SIG-M5 treated with dmso at 0.1 percent for 504 hours (cell line): Measurements from ENCODE around the gene TBPL1.
"Not testable (repeated sequence)": the region's sequence is repeated elsewhere in the genome, so short reads cannot be mapped to it uniquely, and the experiment has no call there.

ENCODE experiments used
- DNase-seq: peaks from one replicate; lab custom pipeline; 2025; ENCODE audit not compliant: unreplicated experiment; lab: John Stamatoyannopoulos, UW

TBPL1 gene

DNA sequence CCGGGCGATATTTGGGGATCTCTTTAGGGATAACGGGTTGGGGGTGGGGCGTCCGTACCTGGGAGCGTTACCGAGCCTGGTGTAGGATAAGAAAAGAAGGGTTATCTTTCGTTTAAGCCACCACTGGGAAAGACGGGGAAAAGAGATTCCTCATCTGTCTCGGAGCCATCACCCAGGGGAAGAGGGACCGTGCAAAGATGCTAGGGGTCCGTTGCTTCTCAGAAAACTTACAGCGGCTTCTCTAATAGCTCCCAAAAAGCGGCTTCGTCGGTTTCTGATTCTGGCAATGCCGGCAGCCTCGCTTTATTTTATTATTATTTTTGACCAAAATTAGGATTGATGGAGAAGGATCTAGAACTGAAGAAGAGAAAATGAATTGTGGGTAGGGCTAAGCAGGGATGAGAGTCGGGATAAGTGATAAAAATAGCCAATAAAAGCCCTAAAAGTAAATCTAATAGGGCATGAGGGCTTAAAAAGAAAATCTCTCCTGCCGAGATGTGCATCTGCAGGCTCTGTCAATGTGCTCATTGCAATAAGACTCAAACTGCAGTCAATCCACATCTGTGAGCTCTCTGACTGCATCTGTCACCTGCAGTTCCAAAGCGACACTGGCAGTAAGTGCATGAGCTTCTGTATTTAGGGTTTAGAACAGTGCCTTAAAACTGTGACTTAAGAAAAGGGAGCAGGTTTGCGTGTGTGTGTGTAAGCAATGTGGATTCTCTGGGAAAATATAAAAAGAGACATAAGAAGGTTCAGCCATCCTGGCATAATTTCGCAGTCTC, 801 bp downstream of the TBPL1 start:
- DNase-seq, result no peak

DNA sequence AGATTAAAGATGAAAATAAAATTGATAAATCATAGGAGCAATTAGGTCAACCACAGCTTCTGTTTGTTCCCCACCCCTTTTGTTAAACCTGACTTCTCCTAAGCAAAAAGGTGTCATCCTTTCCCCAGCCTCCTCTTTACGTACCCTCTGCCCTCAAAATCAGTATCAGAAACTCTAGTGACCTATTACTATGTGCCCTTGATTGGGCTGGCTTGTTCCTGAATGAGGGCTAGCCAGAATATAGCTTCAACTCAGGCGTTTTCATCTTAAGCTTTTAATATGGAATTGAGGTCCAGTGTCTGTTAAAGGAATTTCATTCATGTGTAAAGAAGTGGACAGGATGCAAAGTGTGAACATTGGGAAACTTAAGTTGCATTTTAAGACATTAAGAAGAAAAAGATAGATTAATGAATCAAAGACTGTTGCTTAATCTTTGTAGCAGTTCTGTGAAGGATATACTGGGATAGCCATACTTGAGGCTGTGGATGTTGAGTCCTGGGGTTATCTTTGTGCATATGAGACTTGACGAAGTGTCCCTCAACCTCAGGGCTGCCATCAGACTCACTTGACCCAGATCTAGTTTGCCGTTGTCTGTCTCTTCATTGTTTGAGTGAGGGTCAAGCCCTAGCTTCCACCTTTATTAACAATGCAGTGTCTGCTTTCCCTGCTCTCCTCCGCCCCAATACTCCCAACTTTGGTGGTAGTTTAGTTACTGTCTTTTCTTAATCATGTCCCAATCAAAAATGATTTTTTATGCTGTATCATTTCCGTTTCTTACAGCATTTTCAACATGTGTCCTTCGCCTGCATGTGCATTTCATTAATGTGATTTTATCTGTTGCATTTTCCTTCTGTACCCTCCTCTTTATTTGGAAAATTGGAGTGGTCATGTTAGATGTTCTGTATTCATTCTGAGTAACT, 1.9 kb downstream of the TBPL1 start:
- DNase-seq, result no peak

DNA sequence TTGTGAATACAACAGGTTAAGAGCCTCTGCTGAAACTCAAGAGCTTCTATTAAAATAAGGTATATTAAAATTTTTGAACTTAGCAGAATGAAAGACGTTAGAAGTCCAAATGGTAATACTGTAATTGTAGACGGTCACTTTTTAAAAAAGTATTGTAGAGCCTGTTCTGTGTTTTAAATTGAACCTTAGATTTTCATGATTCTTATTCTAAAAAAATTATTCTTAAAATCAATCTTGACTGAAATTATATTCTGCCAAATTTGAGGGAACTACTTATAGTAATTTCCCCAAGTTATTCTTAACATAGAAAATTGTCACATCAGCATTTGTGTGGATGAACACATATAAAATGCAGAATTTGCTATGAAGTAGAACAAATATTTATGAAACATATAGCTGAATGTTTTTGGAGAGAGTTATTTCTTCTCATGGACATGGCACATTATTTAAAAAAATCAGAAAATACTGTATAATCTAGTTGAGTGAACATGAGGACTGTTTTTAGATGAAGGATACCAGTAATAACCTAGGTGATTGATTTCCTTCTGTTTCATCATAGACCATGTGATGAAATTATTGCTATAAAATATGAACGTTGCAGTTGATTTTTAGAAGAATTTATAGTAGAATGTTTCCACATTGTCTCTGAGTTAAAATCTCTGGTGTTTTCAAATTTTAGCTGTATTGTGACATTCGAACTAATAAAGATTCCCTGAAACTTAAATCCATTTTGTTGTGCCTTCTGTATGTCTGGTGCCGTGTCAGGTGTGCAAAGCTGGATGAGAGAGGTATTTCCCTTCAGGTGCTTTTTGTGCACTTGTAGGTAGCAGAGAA, 2.8 kb downstream of the TBPL1 start:
- DNase-seq, result no peak

GRCh38 chr6:133956416-133957049, 3.5 kb downstream of the TBPL1 start:
- DNase-seq, result no peak

GRCh38 chr6:133957227-133957626, 4.2 kb downstream of the TBPL1 start:
- DNase-seq, result no peak

DNA sequence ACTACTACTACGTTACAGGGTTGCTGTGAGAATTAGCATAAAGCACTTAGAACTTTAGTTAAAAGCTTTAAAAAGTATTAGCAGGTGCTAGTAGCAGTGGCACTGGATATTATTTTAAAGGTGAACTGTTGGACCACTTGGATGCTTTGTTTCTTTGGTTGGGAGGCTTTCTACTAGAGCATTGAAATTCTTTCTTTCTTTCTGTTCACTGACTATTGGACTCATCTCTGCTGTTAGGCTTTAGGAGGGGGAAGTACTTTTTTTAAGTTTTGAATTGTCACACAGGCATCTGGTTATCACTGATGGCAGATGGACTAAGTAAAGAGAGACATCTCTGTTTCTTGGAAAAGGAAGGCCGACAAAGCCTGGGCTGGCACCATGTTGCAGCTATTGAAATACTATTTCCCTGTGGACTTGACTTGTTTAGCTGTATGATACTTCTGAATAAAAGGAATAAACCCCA, 4.8 kb downstream of the TBPL1 start:
- no peak for DNase-seq

- no peak for DNase-seq
Observed at GRCh38 chr6:133958791-133959190, 5.8 kb downstream of the TBPL1 start.

DNA sequence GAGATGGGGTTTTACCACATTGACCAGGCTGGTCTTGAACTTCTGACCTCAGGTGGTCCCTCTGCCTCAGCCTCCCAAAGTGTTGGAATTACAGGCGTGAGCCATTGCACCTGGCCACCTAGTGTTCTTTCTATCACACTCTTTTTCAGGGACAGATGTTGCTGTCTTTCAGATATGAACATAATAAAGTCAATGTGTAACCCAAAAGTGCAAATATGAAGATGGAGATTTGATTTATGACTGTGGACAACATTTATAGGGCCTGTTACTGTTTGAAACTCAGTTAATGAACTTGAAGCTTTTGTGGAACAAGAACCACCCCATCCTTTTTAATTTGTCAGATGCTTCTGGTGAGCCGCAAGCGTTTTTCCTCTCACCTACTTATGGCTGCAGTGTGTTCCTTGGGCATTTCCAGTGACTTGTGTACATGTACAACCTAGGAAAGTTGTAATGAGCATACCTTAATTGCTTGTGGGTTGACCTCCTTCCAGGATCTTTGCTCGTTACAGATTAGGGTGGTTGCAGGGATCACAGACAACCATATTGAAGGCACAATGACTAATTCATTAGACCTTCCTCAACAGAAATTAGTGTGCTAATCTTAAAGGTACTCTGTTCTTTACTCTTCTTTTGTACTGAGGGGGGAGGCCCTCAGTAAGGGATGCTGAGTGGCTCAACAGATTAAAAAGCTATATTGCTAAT, 6.8 kb downstream of the TBPL1 start:
- no peak for DNase-seq

DNA sequence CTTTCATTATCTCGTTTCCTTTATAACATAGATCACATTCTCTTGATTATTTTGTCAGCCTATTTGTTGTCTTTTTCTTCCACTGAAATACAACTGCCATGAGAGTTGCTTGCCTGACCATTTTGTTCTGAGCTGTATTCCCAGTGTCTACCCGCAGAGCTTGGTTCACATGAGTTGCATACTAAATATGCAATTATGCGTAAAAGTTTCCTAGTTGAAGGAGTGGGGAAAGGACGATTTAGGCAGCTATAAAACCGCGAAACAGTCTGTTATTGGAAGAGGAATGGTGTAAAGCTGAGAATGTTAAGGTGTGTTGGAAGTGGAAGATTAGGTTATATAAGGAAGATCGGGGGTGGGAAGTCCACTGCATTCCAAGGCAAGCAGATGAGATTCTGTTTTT, 8.8 kb downstream of the TBPL1 start:
- DNase-seq, result no peak

DNA sequence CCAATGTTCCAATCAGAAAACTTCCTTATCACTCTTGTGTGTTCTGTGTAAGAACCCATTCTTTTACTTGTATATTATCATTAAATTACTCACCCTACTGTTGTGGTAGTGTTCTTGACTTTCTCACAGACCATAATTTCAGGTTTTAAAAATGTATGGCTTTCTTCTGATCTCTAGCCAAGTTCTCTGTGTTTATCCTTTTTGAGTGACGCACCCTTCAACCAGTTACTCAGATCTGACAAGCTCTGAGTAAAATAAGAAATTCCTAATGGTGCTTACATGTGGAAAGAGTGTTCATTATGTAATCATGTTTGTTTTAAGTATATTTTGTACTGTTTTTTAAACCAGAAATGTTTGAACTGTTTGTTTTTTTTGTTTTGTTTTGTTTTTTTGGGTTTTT, 11.0 kb downstream of the TBPL1 start:
- DNase-seq, result no peak

DNA sequence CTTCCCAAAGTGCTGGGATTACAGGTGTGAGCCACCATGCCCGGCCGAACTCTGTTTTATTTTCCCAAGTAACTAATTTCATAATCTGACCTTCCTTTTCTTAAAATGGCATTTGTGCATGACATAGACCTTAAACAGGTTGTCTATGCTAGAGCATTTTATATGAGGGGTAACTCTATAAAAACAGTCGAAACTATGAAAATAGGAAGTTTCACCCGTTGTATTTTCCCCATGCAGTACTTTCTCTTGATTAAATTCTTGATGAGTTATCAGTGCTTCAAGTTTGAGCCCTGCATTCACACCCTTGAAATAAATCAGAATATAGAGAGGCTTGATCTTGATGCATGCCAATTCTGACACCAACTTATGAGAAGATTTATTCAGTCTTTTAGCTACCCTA, 11.7 kb downstream of the TBPL1 start:
- DNase-seq, result no peak

DNA sequence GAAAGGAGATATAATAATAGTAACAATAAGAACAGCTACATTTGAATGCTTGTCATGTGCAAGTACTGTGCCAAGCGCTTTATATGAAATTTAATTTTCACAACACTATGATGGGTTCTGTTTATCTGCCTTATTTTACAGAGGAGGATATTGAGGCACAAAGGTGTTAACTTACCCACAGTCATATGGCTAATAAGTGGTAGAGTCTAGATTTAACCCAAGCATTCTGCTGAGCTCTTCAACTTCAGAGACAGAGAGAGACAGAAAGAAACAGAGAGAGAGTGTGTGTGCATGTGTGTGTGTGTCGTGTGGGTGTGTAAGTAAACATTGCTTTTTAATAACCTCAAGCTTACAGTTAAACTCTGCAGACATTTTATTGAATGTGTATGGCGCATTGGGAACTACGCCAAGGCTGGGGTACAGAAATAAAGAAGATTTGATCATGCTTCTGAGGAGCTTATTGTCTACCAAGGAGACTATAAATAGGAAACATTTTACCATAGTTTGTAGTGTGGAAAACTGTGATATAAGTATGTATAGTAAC, 12.9 kb downstream of the TBPL1 start:
- no peak for DNase-seq

- no peak for DNase-seq
Observed at GRCh38 chr6:133966654-133967329, 13.8 kb downstream of the TBPL1 start.

DNA sequence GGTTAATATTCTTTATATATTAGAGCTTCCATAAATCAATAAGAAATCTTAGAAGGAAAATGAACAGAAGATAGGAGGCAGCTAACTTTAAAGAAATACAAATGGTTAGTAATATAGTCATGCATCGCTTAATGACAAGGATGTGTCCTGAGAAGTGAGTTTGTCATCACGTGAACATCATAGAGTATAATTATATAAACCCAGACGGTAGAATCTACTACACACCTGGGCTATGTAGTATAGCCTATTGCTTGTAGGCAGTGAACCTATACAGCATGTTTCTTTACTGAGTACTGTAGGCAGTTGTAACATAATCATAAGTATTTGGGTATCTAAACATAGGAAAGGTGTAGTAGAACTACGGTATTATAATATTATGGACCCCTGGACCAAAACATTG, 14.3 kb downstream of the TBPL1 start:
- no peak for DNase-seq

GRCh38 chr6:133967835-133968234, 14.8 kb downstream of the TBPL1 start:
- not testable (repeated sequence) for DNase-seq

DNA sequence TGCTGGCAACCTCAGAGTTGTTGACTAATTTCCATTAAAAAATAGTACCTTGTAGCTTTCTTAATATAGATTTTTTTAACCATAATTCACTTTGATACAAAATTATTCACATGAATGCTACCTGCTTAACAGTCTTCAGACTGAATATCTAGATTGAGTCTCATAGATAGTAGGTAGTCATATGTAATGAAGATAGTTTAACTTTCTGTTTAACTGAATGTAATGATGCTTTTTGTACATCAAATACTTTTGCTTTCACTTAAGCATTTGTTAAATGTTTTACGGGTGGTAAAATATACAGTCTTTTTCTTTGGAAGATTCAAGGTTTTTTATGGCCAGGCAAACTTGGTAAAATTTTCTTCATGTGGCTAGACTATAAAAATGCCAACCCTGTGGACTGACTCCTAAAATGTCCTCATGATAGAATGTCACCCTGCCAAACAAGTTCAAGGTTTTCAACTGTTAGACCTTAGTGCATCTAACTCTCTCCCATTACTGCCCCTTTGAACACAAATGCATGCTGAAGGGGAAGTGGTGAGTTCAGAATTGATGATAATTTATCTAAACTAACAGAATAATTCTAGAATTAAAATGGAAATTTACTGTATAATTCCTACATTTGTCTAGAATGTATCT, 16.4 kb downstream of the TBPL1 start:
- no peak for DNase-seq

DNA sequence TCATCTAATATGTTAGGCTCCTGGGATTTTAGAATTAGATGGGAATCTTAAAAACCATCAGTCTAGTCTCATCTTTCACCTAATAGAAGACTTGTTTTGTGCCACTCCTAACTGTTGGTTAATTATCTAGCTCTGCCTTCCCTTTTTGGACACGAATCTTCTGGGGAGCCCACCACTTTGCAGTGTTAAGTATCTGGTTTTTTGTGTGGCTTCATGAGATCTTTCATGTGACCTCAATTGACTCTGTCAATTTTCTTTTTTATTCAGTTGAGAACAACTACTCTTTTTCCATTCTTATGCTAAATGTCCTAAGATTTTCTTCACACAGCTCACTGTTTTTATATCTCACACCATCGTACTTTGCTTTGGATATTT, 16.9 kb downstream of the TBPL1 start:
- DNase-seq, result no peak

- no peak for DNase-seq
Observed at GRCh38 chr6:133971861-133972260, 18.8 kb downstream of the TBPL1 start.

- DNase-seq, result no peak
Observed at GRCh38 chr6:133972388-133972787, 19.4 kb downstream of the TBPL1 start.
